KMS-11 (cell line): ENCODE results near the gene MACROD2.

Experiments used
- H2AFZ ChIP-seq: fragments of 200-600 bp; sonication (generic); 2 replicates; pipeline ENCODE4 v1.6.1; 2016; ENCODE audit warnings: antibody characterized with exemption, mixed run types, low read depth
- H3K27ac ChIP-seq: fragments of 200-600 bp; sonication (generic); 2 replicates; pipeline ENCODE4 v1.6.1; 2016; ENCODE audit warnings: mild to moderate bottlenecking, mixed run types
- H3K27me3 ChIP-seq: fragments of 200-600 bp; sonication (generic); 2 replicates; pipeline ENCODE4 v1.6.1; 2017; ENCODE audit warnings: mild to moderate bottlenecking, low read depth, mixed run types, moderate library complexity; ENCODE audit not compliant: insufficient read depth
- H3K36me3 ChIP-seq: fragments of 200-600 bp; sonication (generic); 2 replicates; pipeline ENCODE4 v1.6.1; 2017; ENCODE audit warnings: mild to moderate bottlenecking, mixed run types; ENCODE audit not compliant: insufficient read depth
- H3K4me1 ChIP-seq: fragments of 200-600 bp; sonication (generic); 2 replicates; pipeline ENCODE4 v1.6.1; 2016; ENCODE audit warnings: mild to moderate bottlenecking, low read depth, mixed run types; ENCODE audit not compliant: poor library complexity, severe bottlenecking
- H3K4me2 ChIP-seq: fragments of 200-600 bp; sonication (generic); 2 replicates; pipeline ENCODE4 v1.7.0; 2016; ENCODE audit warnings: mild to moderate bottlenecking, mixed run types
- H3K4me3 ChIP-seq: fragments of 200-600 bp; sonication (generic); IDR thresholded peaks from 2 replicates; pipeline ENCODE4 v1.6.1; 2017; ENCODE audit warnings: low read depth, low read length, mixed read lengths; ENCODE audit not compliant: insufficient read depth
- H3K79me2 ChIP-seq: fragments of 200-600 bp; sonication (generic); 2 replicates; pipeline ENCODE4 v1.6.1; 2016; ENCODE audit warnings: low read depth, mixed run types; ENCODE audit not compliant: insufficient read depth
- H3K9ac ChIP-seq: fragments of 200-600 bp; sonication (generic); 2 replicates; pipeline ENCODE4 v1.6.1; 2016; ENCODE audit warnings: mild to moderate bottlenecking, mixed run types
- H4K20me1 ChIP-seq: fragments of 200-600 bp; sonication (generic); 2 replicates; pipeline ENCODE4 v1.6.1; 2016; ENCODE audit warnings: mild to moderate bottlenecking, mixed run types; ENCODE audit not compliant: insufficient read depth
- CTCF ChIP-seq: fragments of 200-600 bp; sonication (generic); conservative IDR thresholded peaks from 2 replicates; pipeline ENCODE4 v1.6.1; 2017; ENCODE audit warnings: low read depth, mild to moderate bottlenecking, antibody characterized with exemption, low read length, moderate library complexity, mixed read lengths

MACROD2 gene

GRCh38 chr20:14203657-14204056 lies 208.3 kb downstream of the MACROD2 start:
- Histone ChIP-seq H3K27ac (no peak overlapping the region), H3K79me2 (no peaks in the 10 kb centered on the region), H3K27me3 (no peaks in the 10 kb centered on the region), H3K4me2 (no peak overlapping the region), H3K9ac (no peak overlapping the region), H4K20me1 (no peaks in the 10 kb centered on the region), H3K4me1 (no peaks in the 10 kb centered on the region), H3K4me3 (no peak overlapping the region), H2AFZ (no peak overlapping the region), H3K36me3 (no peaks in the 10 kb centered on the region)
- TF ChIP-seq CTCF: no peak

GRCh38 chr20:14207591-14207990 lies 212.3 kb downstream of the MACROD2 start:
- no peak for TF ChIP-seq CTCF
- no peaks in the 10 kb centered on the region for H3K79me2 ChIP-seq
- no peaks in the 10 kb centered on the region for H3K27me3 ChIP-seq
- no peaks in the 10 kb centered on the region for H3K4me1 ChIP-seq
- no peak overlapping the region for H3K4me2 ChIP-seq
- H3K27ac ChIP-seq: no peak overlapping the region
- no peak overlapping the region for H2AFZ ChIP-seq
- H3K9ac ChIP-seq: no peak overlapping the region
- no peaks in the 10 kb centered on the region for H3K36me3 ChIP-seq
- no peaks in the 10 kb centered on the region for H4K20me1 ChIP-seq
- no peak overlapping the region for H3K4me3 ChIP-seq

GRCh38 chr20:14208956-14209355 lies 213.6 kb downstream of the MACROD2 start:
- Histone ChIP-seq H2AFZ (no peak overlapping the region), H3K4me1 (no peaks in the 10 kb centered on the region), H4K20me1 (no peaks in the 10 kb centered on the region), H3K4me2 (no peak overlapping the region), H3K4me3 (no peak overlapping the region), H3K9ac (no peak overlapping the region), H3K36me3 (no peaks in the 10 kb centered on the region), H3K27ac (no peak overlapping the region), H3K27me3 (no peaks in the 10 kb centered on the region), H3K79me2 (no peaks in the 10 kb centered on the region)
- no peak for TF ChIP-seq CTCF

GRCh38 chr20:14210146-14210545 lies 214.8 kb downstream of the MACROD2 start:
- no peak overlapping the region for H3K9ac ChIP-seq
- TF ChIP-seq CTCF: no peak
- H3K79me2 ChIP-seq: no peaks in the 10 kb centered on the region
- no peaks in the 10 kb centered on the region for H3K4me1 ChIP-seq
- no peaks in the 10 kb centered on the region for H4K20me1 ChIP-seq
- no peak overlapping the region for H3K27ac ChIP-seq
- no peak overlapping the region for H3K4me2 ChIP-seq
- H2AFZ ChIP-seq: no peak overlapping the region
- H3K36me3 ChIP-seq: no peaks in the 10 kb centered on the region
- H3K27me3 ChIP-seq: no peaks in the 10 kb centered on the region
- H3K4me3 ChIP-seq: no peak overlapping the region
